ENCODE data around the gene PLCB3. TPM values are rescaled to one million over a fixed set of nuclear protein-coding genes. Genes with fewer than 3 reads are reported as not detected.
"Not testable (repeated sequence)": the region's sequence is repeated elsewhere in the genome, so short reads cannot be mapped to it uniquely, and the experiment has no call there.

PLCB3 gene
- total RNA-seq, 2 donors from 2014 or later, result 26.1 to 28.3 TPM

- peak; percentile 100 for DNase-seq (ENCODE audit: low spot score)
- intact Hi-C loops (cut with DNase I), result loop anchor here in 1 of 2 donors (10.0 kb wide), 1 partner anchor 60 kb away; the partner anchor contains the start of genes FKBP2 and PPP1R14B
These were observed 53.9 kb downstream of the PLCB3 start, which contains the start of gene ESRRA for GRCh38 chr11:64305075-64305690. ESRRA (plus strand) TSS chr11:64305524; CDS start chr11:64307180, 1,656 bp downstream.

DNA sequence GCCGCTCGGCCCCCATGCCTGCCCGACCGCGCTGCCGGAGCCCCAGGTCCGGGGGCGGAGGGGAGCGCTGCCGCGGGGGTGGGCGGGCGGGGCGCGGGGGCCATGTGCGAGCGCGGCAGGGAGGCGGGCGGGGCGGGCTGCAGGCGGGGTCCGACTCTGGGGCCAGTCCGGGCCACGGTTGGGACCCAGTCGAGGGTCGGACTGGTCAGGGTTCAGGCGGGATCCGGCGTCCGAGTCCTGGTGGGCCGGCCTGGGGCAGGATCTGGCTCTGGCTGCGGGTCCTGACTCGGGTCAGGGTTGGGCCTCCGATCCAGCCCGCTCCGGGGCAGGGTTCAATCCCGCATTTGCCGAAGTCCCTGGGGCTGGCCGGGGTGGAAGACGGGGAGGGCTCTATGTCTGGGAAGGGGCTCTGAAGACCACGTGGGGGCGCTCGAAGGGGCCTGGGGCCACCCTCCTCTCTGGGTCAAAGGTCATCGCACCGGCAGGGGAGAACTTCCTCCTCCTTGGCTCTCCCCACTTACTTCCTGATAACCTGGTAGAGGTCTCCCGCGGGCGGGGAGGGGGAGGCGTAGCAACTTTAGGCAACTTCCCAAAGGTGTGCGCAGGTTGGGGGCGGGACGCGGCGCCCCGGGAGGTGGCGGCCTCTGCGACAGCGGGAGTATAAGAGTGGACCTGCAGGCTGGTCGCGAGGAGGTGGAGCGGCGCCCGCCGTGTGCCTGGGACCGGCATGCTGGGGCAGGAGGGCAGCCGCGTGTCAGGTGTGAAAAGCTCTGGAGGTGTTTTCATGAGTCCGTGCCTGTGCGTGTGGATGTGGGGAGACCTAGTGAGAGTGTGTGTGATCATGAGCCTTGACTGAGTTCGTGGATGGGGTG is 54.6 kb downstream of the PLCB3 start:
- intact Hi-C loops (cut with DNase I), result loop anchor here in 1 of 2 donors (10.0 kb wide), 1 partner anchor 61 kb away; the partner anchor contains the start of genes FKBP2 and PPP1R14B
- DNase-seq (ENCODE audit: low spot score), result peak; percentile 90

GRCh38 chr11:64306563-64306875 is 55.2 kb downstream of the PLCB3 start:
- intact Hi-C loops (cut with DNase I), result loop anchor here in 1 of 2 donors (10.0 kb wide), 1 partner anchor 62 kb away; the partner anchor contains the start of genes FKBP2 and PPP1R14B
- no peak for DNase-seq (ENCODE audit: low spot score)

GRCh38 chr11:64306876-64307622 is 55.7 kb downstream of the PLCB3 start:
- intact Hi-C loops (cut with DNase I), result loop anchor here in 1 of 2 donors (10.0 kb wide), 1 partner anchor 62 kb away; the partner anchor contains the start of genes FKBP2 and PPP1R14B
- DNase-seq (ENCODE audit: low spot score), result no peak

DNA sequence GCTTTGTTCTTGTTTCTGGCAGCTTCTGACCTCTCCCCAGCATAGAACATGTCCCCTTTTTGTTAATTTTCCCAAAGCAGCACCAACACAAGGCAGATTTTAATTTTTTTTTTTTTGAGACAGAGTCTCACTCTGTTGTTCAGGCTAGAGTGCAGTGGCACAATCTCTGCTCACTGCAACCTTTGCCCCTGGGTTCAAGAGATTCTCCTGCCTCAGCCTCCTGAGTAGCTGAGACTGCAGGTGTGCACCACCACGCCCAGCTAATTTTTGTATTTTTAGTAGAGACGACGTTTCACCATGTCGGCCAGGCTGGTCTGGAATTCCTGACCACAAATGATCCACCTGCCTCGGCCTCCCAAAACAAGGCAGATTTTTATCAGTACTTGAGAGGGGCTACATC is 56.5 kb downstream of the PLCB3 start:
- not testable (repeated sequence) for DNase-seq (ENCODE audit: low spot score)
- intact Hi-C loops (cut with DNase I), result loop anchor here in 1 of 2 donors (10.0 kb wide), 1 partner anchor 63 kb away; the partner anchor contains the start of genes FKBP2 and PPP1R14B

DNA sequence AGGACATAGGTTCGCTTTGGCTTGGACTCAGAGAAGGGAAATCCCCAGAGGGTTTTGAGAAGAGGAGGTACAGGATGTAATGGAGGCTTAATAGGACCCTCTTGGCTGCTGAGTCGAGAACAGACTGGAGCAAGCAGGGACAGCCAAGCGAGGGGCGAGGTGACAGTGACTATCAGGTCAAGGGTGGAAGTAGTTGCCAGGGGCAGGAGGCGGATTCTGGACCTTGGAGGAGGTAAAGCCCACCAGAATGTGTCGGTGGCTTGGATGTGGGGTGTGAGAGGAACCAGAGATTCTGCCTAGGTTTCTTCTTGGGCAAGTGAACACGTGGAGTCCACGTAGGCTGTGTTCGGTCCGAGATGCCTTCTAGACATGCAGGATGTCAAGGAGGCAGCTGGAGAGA is 61.6 kb downstream of the PLCB3 start:
- DNase-seq (ENCODE audit: low spot score), result peak; percentile 44
- intact Hi-C loops (cut with DNase I), result loop anchor here in 1 of 2 donors (5.0 kb wide), 1 partner anchor 39 kb away; no protein-coding TSS in a partner anchor

GRCh38 chr11:64313491-64314145 is 62.3 kb downstream of the PLCB3 start:
- peak; percentile 92 for DNase-seq (ENCODE audit: low spot score)
- intact Hi-C loops (cut with DNase I), result loop anchor here in 1 of 2 donors (5.0 kb wide), 1 partner anchor 39 kb away; no protein-coding TSS in a partner anchor

- intact Hi-C loops (cut with DNase I), result loop anchor here in 1 of 2 donors (5.0 kb wide), 1 partner anchor 38 kb away; no protein-coding TSS in a partner anchor
- no peak for DNase-seq (ENCODE audit: low spot score)
These were observed 62.9 kb downstream of the PLCB3 start for GRCh38 chr11:64314146-64314804.

GRCh38 chr11:64314805-64315561 is 63.7 kb downstream of the PLCB3 start:
- peak; percentile 71 for DNase-seq (ENCODE audit: low spot score)
- intact Hi-C loops (cut with DNase I), result loop anchor here in 1 of 2 donors (5.0 kb wide), 1 partner anchor 37 kb away; no protein-coding TSS in a partner anchor

GRCh38 chr11:64315667-64316526 is 64.6 kb downstream of the PLCB3 start:
- DNase-seq (ENCODE audit: low spot score), result peak; percentile 69
- intact Hi-C loops (cut with DNase I), result not testable (repeated sequence)

- intact Hi-C loops (cut with DNase I), result no loop called here
These were observed 65.5 kb downstream of the PLCB3 start for GRCh38 chr11:64316672-64317324.

GRCh38 chr11:64317325-64317960 is 66.1 kb downstream of the PLCB3 start, which contains the start of gene TRMT112:
TRMT112 (minus strand) TSS chr11:64317559; CDS start chr11:64317526, 33 bp downstream.
- DNase-seq (ENCODE audit: low spot score), result peak; percentile 98
- intact Hi-C loops (cut with DNase I), result no loop called here

More at GRCh38 chr11:64316672-64317324, 65.5 kb downstream of the PLCB3 start:
- no peak for DNase-seq (ENCODE audit: low spot score)

DNA sequence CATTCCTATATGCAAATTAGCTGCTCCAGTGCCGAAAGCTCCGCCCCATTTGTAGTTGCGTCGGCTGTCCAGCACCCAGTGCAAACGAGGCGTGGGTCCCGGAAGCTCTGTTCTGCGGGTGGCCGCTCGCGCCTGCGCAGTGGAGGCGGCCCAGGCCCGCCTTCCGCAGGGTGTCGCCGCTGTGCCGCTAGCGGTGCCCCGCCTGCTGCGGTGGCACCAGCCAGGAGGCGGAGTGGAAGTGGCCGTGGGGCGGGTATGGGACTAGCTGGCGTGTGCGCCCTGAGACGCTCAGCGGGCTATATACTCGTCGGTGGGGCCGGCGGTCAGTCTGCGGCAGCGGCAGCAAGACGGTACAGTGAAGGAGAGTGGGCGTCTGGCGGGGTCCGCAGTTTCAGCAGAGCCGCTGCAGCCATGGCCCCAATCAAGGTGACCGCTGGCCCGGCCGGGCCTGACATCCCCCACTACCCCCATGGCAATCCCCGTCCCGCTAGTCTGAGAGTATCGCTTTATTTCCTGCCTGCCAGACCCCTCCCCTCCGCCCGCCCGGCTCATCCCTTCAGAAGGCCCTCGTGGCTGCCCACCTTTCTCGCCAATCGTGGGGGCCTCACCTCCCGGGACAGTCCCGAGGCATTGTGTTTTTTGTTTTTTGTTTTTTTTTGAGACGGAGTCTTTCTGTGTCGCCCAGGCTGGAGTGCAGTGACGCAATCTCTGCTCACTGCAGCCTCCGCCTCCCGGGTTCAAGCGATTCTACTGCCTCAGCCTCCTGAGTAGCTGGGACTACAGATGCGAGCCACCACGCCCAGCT is 66.8 kb downstream of the PLCB3 start, which contains the start of gene PRDX5:
PRDX5 (plus strand) TSS at position 161 of the 805 bp plus-strand sequence; CDS start at position 256, 95 bp downstream.
- DNase-seq (ENCODE audit: low spot score), result peak; percentile 99
- intact Hi-C loops (cut with DNase I), result no loop called here

All from posterior vena cava (tissue), 2 donors.